ENCODE results near the gene COL13A1.

GRCh38 chr10:69875856-69876255, 74.2 kb downstream of the COL13A1 start:
- TF ChIP-seq RNF2 (IDR thresholded peaks at IDR 0.05; ENCODE audit: borderline replicate concordance, low read depth, low read length, missing control alignments, poor library complexity, severe bottlenecking) (no peak), SIX5 (IDR thresholded peaks at IDR 0.05; ENCODE audit: low read depth, low read length) (no peak), POLR2A (IDR thresholded peaks at IDR 0.05; ENCODE audit: control extremely low read depth in 1 of 2, low read depth in 2 of 2, low read length in 2 of 2) (no peak)

Data from H1 (cell line).